NB4 (cell line): ENCODE measurements around the gene CCDC106.

ENCODE experiments used
- DNase-seq: peaks from one replicate; pipeline ENCODE4 v3.0.0; 2010; ENCODE audit warnings: low read depth
- H3K4me3 ChIP-seq: one replicate; pipeline ENCODE4 v1.5.1; 2011; ENCODE audit warnings: mild to moderate bottlenecking, low read depth, low read length, moderate library complexity
- MYC ChIP-seq: IDR thresholded peaks from 2 replicates; pipeline ENCODE4 v1.6.1; 2011; ENCODE audit warnings: low read depth, low read length
- POLR2A ChIP-seq: IDR thresholded peaks from 2 replicates; pipeline ENCODE4 v1.6.1; 2011; ENCODE audit warnings: mild to moderate bottlenecking; ENCODE audit not compliant: insufficient read length; ENCODE audit errors: extremely low read depth
- TF ChIP-seq, protein P1 (sequence below): IDR thresholded peaks from one replicate; pipeline ENCODE4 v1.5.1; 2012; ENCODE audit warnings: low read depth, low read length
- TF ChIP-seq, protein P2 (sequence below): IDR thresholded peaks from 2 replicates; pipeline ENCODE4 v1.6.1; 2011; ENCODE audit warnings: low read depth, low read length

The CCDC106 gene

DNA sequence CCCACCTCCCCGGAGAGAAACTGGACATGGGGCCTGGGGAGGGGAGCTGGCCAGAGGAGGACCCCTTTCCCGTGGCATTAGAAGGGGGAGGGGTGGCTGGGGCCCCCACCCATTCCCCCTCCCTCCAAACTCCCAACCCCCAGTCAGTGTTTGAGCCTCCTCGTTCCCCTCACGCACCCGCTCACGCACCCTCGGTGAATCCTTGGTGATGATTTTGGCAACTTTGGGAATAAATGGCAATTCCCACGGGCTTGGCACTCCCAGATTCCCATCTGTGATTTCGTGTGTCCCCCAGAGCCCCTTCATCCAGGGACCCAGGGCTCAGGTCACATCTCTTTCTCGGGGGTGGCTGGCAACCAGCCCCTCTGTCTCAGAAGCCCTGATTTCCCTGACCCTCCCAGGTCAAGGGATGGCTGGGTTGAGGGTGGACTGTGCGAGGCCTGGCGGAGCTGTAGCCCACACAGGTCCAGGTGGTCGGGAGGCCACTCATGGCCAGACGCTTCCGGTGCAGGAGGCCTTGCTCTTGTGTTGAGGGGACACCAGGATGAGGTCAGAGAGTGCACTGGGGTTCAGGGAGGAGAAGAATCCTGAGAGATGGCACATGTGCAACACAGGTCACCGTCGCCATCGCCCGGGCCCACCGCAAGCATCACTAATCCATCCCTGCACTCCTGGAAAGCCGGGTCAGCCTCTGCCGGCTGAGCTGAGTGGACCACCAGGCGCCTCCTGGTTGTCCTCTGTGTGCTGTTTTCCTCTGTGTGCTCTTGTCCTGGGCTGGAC, 47.7 kb downstream of the CCDC106 start:
- no peak for DNase-seq
- no peak overlapping the region for H3K4me3 ChIP-seq
- TF ChIP-seq, protein P1, sequence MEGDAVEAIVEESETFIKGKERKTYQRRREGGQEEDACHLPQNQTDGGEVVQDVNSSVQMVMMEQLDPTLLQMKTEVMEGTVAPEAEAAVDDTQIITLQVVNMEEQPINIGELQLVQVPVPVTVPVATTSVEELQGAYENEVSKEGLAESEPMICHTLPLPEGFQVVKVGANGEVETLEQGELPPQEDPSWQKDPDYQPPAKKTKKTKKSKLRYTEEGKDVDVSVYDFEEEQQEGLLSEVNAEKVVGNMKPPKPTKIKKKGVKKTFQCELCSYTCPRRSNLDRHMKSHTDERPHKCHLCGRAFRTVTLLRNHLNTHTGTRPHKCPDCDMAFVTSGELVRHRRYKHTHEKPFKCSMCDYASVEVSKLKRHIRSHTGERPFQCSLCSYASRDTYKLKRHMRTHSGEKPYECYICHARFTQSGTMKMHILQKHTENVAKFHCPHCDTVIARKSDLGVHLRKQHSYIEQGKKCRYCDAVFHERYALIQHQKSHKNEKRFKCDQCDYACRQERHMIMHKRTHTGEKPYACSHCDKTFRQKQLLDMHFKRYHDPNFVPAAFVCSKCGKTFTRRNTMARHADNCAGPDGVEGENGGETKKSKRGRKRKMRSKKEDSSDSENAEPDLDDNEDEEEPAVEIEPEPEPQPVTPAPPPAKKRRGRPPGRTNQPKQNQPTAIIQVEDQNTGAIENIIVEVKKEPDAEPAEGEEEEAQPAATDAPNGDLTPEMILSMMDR: no peak
- no peak for TF ChIP-seq POLR2A
- no peak for TF ChIP-seq MYC
- TF ChIP-seq, protein P2, sequence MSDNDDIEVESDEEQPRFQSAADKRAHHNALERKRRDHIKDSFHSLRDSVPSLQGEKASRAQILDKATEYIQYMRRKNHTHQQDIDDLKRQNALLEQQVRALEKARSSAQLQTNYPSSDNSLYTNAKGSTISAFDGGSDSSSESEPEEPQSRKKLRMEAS: no peak

DNA sequence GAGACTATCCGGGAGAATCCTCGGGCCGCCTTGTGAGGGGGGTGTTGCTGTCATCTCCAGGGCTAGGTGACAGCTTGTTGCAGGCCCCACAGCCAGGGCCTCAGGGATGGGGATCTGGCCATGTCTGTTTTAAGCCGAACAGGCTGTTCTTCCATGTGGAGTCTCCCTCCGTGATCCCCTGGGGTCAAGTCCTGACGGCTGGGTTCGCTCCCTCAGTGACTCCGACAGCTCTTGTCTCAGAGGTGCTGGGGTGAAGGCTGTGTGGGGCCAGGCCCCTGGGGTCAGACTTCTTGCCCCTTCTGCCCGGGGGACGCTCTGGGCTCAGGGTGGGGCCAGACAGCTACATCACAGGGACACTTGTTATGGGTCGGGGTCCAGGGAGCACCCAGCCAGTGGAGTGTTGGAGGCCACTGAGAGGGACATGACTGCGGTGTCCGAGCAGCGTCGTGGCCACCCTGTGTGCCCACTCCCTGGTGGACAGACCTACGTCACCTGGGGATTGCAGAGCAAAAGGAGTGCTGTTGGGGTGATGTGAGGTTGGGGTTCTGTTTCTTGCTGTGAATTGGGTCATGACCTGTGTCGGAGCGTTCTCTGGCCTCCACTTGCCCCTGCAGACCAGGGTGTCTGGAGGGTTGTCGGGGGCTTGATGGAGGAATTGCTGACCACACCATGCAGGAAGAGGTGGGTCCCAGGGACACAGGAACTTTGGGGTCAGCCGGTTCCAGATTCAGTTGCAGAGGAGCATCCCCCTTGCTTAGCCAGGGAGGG, 48.5 kb downstream of the CCDC106 start:
- TF ChIP-seq, protein P1: no peak
- no peak for TF ChIP-seq MYC
- TF ChIP-seq, protein P2: no peak
- TF ChIP-seq POLR2A: no peak
- DNase-seq: no peak
- no peak overlapping the region for H3K4me3 ChIP-seq

DNA sequence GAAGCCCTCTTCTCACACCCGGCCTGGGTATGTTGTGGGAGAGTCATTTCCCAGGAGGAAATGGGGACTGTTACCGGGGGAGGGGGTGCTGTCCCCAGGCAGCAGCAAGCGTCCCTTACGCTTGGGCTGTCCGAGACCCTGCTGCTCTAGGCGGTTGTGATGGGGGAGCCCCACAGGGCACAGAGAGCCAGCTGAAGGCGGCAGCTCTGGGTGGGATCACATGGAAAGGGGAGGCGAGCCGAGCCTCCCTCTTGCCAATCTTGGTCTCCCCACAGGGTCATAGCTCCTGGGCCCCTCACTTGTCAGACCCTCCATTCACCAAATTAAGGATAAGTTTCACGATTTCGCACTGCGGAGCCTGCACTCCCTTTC, 49.0 kb downstream of the CCDC106 start:
- no peak overlapping the region for H3K4me3 ChIP-seq
- no peak for DNase-seq
- no peak for TF ChIP-seq POLR2A
- TF ChIP-seq, protein P1: no peak
- no peak for TF ChIP-seq MYC
- TF ChIP-seq, protein P2: no peak

DNA sequence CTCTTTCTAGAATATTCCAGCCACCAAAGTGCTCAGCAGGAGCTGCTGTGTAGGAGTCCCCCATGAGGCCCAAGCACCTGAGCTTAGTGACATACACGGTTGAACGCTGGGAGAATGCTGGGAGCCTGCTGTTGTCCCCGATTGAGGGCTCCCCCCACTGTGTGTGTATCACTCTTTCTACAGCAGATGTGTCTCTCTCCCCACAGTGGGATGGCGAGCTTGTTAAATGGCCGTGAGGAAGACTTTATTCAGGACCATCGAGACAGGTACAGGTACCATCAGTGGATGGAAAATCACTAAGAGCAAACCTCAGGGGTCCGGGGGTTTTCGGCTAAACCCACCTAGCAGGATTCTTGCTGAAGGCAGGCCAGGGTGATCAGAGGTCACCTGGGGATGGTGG, 49.7 kb downstream of the CCDC106 start:
- TF ChIP-seq, protein P2: no peak
- TF ChIP-seq, protein P1: no peak
- TF ChIP-seq MYC (no peak), POLR2A (no peak)
- no peak overlapping the region for H3K4me3 ChIP-seq
- no peak for DNase-seq

DNA sequence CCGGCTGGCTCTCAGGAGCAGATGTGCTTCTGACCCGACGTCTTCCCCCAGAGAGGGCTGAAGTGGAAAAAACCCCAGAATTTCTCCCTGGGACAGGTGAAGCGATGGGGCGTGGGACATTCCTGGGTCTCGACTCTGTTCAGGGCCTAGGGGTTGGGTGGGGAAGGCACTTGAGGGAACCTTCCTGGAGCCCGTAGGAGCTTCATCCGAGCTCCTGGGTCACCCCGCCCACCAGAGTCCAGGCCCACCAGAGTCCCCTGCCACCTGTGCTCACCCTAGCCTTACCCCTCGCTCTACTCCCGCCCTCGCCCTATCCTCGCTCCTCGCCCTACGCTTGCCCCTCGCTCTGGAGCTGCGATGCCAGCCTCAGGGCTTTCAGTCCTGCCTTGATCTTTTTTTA, 50.2 kb downstream of the CCDC106 start:
- H3K4me3 ChIP-seq: no peak overlapping the region
- TF ChIP-seq, protein P2: no peak
- no peak for TF ChIP-seq POLR2A
- TF ChIP-seq MYC: no peak
- TF ChIP-seq, protein P1: no peak
- DNase-seq: no peak
